ENCODE measurements around the gene HTT.

Gene HTT

GRCh38 chr4:3210467-3210866 lies 136.0 kb downstream of the HTT start:
- Mint-ChIP-seq H3K9me3 (no peaks in the 10 kb centered on the region), H3K4me3 (no peak overlapping the region), H3K4me1 (ENCODE audit: low read depth) (peaks cover 3% of the 10 kb centered on the region), H3K36me3 (ENCODE audit: low read depth) (peaks cover 38% of the 10 kb centered on the region), H3K27ac (no peak overlapping the region), H3K27me3 (ENCODE audit: low read depth) (no peaks in the 10 kb centered on the region)

DNA sequence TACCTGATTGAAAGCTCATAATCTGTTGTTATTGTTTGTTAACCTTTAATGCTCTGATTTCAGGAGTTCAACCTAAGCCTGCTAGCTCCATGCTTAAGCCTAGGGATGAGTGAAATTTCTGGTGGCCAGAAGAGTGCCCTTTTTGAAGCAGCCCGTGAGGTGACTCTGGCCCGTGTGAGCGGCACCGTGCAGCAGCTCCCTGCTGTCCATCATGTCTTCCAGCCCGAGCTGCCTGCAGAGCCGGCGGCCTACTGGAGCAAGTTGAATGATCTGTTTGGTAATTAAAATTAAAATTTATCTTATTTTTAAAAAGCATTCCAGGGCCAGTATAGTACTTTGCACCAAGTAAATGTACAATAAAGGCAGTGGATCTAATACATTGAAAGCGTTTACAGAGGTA lies 137.4 kb downstream of the HTT start:
- no peak overlapping the region for H3K27ac Mint-ChIP-seq
- no peak overlapping the region for H3K4me3 Mint-ChIP-seq
- H3K36me3 Mint-ChIP-seq (ENCODE audit: low read depth) = peaks cover 37% of the 10 kb centered on the region
- no peaks in the 10 kb centered on the region for H3K9me3 Mint-ChIP-seq
- no peaks in the 10 kb centered on the region for H3K27me3 Mint-ChIP-seq (ENCODE audit: low read depth)
- H3K4me1 Mint-ChIP-seq (ENCODE audit: low read depth) = peaks cover 3% of the 10 kb centered on the region

DNA sequence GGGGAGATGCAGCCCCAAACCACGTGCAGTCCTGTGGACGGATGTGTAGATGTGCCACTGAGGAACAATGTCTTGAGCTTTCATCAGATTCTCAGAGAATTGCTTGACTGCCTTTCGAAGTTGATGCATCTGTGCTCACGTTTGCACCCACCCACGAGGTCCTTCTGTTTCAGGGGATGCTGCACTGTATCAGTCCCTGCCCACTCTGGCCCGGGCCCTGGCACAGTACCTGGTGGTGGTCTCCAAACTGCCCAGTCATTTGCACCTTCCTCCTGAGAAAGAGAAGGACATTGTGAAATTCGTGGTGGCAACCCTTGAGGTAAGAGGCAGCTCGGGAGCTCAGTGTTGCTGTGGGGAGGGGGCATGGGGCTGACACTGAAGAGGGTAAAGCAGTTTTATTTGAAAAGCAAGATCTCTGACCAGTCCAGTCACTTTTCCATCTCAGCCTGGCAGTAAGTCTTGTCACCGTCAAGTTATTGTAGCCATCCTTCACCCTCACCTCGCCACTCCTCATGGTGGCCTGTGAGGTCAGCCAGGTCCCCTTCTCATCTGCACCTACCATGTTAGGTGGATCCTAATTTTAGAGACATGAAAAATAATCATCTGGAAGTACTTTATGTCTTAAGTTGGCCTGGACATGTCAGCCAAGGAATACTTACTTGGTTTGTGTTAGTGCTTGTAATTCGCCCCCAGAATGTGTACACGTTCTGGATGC lies 138.1 kb downstream of the HTT start:
- H3K36me3 Mint-ChIP-seq (ENCODE audit: low read depth) = peaks cover 36% of the 10 kb centered on the region
- no peak overlapping the region for H3K4me3 Mint-ChIP-seq
- H3K27ac Mint-ChIP-seq = peak overlapping the region; percentile 9
- no peaks in the 10 kb centered on the region for H3K4me1 Mint-ChIP-seq (ENCODE audit: low read depth)
- H3K9me3 Mint-ChIP-seq = no peaks in the 10 kb centered on the region
- H3K27me3 Mint-ChIP-seq (ENCODE audit: low read depth) = no peaks in the 10 kb centered on the region

DNA sequence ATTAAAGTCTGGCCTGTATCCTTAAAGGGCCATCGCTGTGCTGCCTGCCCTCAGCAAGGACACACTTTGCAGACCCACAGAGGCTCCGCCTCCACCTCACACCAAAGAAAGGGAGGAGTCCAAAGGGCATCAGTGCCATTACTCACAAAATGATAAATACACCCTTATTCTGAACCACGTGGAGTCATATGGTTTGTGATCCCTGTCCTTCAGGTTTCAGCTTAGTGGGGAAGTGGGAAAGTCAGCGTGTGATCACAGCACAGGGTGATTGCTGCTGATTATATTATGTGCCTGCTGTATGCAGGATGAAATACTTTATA lies 138.6 kb downstream of the HTT start:
- Mint-ChIP-seq H3K36me3 (ENCODE audit: low read depth) (peaks cover 33% of the 10 kb centered on the region), H3K27ac (no peak overlapping the region), H3K4me3 (no peak overlapping the region), H3K4me1 (ENCODE audit: low read depth) (no peaks in the 10 kb centered on the region), H3K9me3 (no peaks in the 10 kb centered on the region), H3K27me3 (ENCODE audit: low read depth) (no peaks in the 10 kb centered on the region)

DNA sequence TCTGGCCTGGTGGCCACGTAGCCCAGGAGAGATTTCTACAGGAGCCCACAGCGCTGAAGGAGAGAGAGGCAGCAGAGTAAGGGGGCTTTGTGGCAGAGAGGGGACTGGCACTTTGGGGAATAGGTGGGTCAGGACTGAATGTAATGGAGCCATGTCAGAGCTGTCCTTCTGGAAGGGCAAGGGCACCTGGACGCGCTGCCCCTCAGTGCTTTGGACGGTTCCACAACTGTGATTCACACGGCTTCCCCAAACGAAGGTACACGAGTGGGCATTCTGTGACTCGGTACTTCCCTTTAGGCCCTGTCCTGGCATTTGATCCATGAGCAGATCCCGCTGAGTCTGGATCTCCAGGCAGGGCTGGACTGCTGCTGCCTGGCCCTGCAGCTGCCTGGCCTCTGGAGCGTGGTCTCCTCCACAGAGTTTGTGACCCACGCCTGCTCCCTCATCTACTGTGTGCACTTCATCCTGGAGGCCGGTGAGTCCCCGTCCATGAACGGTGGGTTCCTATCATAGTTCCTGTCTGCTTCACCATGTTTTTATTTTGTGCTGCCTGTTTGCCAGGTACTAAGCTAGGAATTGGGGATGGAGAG lies 139.3 kb downstream of the HTT start:
- H3K9me3 Mint-ChIP-seq = no peaks in the 10 kb centered on the region
- H3K36me3 Mint-ChIP-seq (ENCODE audit: low read depth) = peaks cover 32% of the 10 kb centered on the region
- H3K4me1 Mint-ChIP-seq (ENCODE audit: low read depth) = no peaks in the 10 kb centered on the region
- no peak overlapping the region for H3K4me3 Mint-ChIP-seq
- H3K27ac Mint-ChIP-seq = no peak overlapping the region
- no peaks in the 10 kb centered on the region for H3K27me3 Mint-ChIP-seq (ENCODE audit: low read depth)

- Mint-ChIP-seq H3K27me3 (ENCODE audit: low read depth) (no peaks in the 10 kb centered on the region), H3K36me3 (ENCODE audit: low read depth) (peaks cover 36% of the 10 kb centered on the region), H3K4me1 (ENCODE audit: low read depth) (no peaks in the 10 kb centered on the region), H3K27ac (no peak overlapping the region), H3K9me3 (no peaks in the 10 kb centered on the region), H3K4me3 (no peak overlapping the region)
Measured at GRCh38 chr4:3215256-3215655, 140.8 kb downstream of the HTT start.

GRCh38 chr4:3215733-3216132 lies 141.3 kb downstream of the HTT start:
- Mint-ChIP-seq H3K27ac (no peak overlapping the region), H3K4me1 (ENCODE audit: low read depth) (no peaks in the 10 kb centered on the region), H3K36me3 (ENCODE audit: low read depth) (peaks cover 36% of the 10 kb centered on the region), H3K9me3 (no peaks in the 10 kb centered on the region), H3K27me3 (ENCODE audit: low read depth) (no peaks in the 10 kb centered on the region), H3K4me3 (no peak overlapping the region)

DNA sequence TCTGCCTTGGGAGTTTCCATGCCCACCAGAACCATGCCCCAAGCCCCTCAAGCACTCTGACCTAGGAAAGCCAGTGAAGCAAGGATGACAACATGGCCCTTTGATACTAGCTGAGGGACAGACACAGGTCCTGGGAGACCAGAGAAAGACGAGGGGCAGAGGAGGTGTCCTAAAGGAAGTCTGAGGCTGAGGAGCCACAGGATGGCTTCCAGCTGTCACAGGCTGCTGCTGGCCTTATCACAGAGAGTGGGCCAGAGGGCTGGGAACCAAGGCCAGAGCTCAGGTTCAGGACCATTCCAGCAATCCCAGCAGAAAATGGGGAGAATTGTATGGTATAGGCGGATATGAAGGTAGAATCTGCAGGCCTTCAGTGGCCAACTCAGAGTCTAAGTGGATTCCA lies 142.8 kb downstream of the HTT start:
- no peaks in the 10 kb centered on the region for H3K27me3 Mint-ChIP-seq (ENCODE audit: low read depth)
- no peak overlapping the region for H3K4me3 Mint-ChIP-seq
- no peaks in the 10 kb centered on the region for H3K4me1 Mint-ChIP-seq (ENCODE audit: low read depth)
- H3K36me3 Mint-ChIP-seq (ENCODE audit: low read depth) = peaks cover 44% of the 10 kb centered on the region
- no peaks in the 10 kb centered on the region for H3K9me3 Mint-ChIP-seq
- H3K27ac Mint-ChIP-seq = no peak overlapping the region

- H3K36me3 Mint-ChIP-seq (ENCODE audit: low read depth) = peaks cover 47% of the 10 kb centered on the region
- H3K27ac Mint-ChIP-seq = no peak overlapping the region
- no peaks in the 10 kb centered on the region for H3K27me3 Mint-ChIP-seq (ENCODE audit: low read depth)
- no peak overlapping the region for H3K4me3 Mint-ChIP-seq
- H3K4me1 Mint-ChIP-seq (ENCODE audit: low read depth) = no peaks in the 10 kb centered on the region
- no peaks in the 10 kb centered on the region for H3K9me3 Mint-ChIP-seq
Measured at GRCh38 chr4:3217771-3218170, 143.3 kb downstream of the HTT start.

- Mint-ChIP-seq H3K27ac (no peak overlapping the region), H3K36me3 (ENCODE audit: low read depth) (peaks cover 46% of the 10 kb centered on the region), H3K4me1 (ENCODE audit: low read depth) (no peaks in the 10 kb centered on the region)
Measured at GRCh38 chr4:3218824-3219760, 144.6 kb downstream of the HTT start.

DNA sequence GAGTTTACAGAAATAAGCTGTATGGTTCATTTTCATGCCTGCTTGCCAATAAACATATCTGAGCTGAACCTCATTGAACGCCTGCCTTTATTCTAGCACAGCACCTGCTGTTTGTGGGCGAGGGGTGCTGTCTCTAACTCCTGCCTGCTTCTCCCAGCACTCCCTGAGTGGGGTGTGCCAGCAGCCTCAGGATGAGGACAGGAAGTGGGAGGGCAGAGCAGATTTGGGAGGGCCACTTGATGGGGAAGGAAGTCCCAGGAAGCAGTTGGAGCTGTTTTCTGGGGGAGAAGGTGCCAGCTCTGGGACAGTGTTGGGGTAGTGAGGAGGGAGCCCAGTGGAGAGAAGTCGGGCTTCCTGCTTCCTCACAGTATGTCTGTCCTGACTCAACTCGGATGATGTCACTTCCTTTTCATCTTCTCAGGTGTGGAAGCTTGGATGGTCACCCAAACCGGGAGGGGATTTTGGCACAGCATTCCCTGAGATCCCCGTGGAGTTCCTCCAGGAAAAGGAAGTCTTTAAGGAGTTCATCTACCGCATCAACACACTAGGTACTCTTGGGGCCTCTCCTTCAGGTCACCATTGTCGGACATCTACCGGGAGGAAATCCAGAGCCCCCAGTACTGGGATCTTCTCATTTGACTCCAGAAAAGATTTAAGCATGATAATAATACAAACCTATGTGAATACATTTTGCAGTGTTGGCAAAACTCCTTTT lies 145.4 kb downstream of the HTT start:
- Mint-ChIP-seq H3K9me3 (no peaks in the 10 kb centered on the region), H3K27me3 (ENCODE audit: low read depth) (no peaks in the 10 kb centered on the region), H3K4me1 (ENCODE audit: low read depth) (no peaks in the 10 kb centered on the region), H3K27ac (no peak overlapping the region), H3K36me3 (ENCODE audit: low read depth) (peaks cover 43% of the 10 kb centered on the region), H3K4me3 (no peak overlapping the region)

More at GRCh38 chr4:3218824-3219760, 144.6 kb downstream of the HTT start:
- H3K27me3 Mint-ChIP-seq (ENCODE audit: low read depth) = no peaks in the 10 kb centered on the region
- no peak overlapping the region for H3K4me3 Mint-ChIP-seq
- H3K9me3 Mint-ChIP-seq = no peaks in the 10 kb centered on the region

DNA sequence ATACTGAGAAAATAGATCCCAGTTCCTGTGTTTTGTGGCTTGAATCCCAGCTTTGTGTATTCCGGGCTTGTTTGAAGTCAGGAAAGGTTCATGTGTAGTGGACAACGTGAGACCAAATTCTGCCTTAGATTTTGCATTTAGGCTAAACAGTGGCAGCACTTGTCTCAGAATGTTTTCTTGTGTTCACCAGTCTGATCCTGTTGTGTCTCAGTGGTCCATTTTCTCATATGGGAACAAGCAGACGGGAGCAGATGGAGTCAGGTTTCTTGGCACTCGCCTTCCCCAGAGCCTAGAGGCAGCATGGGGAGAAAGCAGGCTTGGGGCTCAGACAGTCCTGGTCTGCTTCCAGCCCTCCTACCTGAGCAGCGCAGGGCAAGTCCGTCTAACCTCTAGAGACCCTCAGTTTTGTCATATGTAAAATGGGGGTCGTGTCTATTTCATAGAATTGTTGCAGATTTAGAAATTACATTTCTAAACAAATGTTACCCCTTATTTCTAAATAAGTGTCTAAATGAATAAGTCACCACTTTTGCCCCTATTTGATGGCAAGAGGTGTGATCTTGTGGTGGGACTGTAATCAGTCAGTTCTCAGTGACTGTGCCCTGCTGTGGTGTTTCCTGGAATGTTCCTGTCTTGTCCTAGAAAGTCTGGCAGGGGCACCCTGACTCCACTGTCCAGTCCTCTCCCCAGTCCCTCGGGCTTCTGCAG lies 146.1 kb downstream of the HTT start:
- no peak overlapping the region for H3K4me3 Mint-ChIP-seq
- no peaks in the 10 kb centered on the region for H3K9me3 Mint-ChIP-seq
- no peaks in the 10 kb centered on the region for H3K27me3 Mint-ChIP-seq (ENCODE audit: low read depth)
- no peaks in the 10 kb centered on the region for H3K4me1 Mint-ChIP-seq (ENCODE audit: low read depth)
- H3K36me3 Mint-ChIP-seq (ENCODE audit: low read depth) = peaks cover 42% of the 10 kb centered on the region
- no peak overlapping the region for H3K27ac Mint-ChIP-seq

DNA sequence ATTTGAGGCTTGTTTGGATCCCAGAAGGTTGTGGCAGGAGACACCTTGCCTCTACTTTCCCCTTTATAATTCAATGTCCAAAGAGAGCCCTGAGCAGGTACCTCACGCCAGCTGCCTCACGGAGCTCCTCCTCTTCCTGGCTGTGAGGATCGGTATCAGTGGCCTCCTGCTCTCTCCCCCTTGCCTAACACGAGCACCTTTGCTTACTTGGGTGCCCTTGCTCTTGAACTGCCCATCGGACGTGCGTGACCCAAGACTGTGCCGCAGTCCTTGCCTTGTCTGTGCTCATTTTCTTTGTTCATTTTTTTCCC lies 146.7 kb downstream of the HTT start:
- no peaks in the 10 kb centered on the region for H3K27me3 Mint-ChIP-seq (ENCODE audit: low read depth)
- H3K36me3 Mint-ChIP-seq (ENCODE audit: low read depth) = peaks cover 43% of the 10 kb centered on the region
- H3K4me1 Mint-ChIP-seq (ENCODE audit: low read depth) = no peaks in the 10 kb centered on the region
- no peaks in the 10 kb centered on the region for H3K9me3 Mint-ChIP-seq
- H3K27ac Mint-ChIP-seq = no peak overlapping the region
- H3K4me3 Mint-ChIP-seq = no peak overlapping the region

DNA sequence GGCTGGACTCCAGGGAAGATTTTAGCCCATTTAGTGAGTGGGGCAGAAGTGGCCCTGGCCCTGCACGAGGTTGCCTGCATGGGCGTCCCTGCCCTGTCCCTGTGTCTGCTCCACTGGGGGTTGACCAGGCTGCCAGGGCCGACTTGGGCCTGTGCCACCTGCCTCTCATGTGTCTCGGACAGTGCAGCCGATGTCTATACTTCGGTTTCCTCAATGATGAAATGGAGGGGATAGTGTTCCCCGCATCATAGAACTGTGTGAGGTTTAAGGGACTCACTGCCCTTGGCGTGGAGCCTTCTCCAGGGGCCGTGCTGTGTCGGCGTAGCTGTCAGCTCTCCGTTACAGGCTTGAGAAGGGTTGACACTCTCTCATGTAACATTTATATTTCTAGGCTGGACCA lies 147.5 kb downstream of the HTT start:
- Mint-ChIP-seq H3K36me3 (ENCODE audit: low read depth) (peaks cover 40% of the 10 kb centered on the region), H3K9me3 (no peaks in the 10 kb centered on the region)

More for the DNA sequence above, 147.5 kb downstream of the HTT start:
- Mint-ChIP-seq H3K27me3 (ENCODE audit: low read depth) (no peaks in the 10 kb centered on the region), H3K4me1 (ENCODE audit: low read depth) (no peaks in the 10 kb centered on the region), H3K4me3 (no peak overlapping the region), H3K27ac (no peak overlapping the region)
